ENCODE data around the gene UBXN11.

UBXN11 gene

GRCh38 chr1:26284597-26285347, 21.7 kb downstream of the UBXN11 start:
- DNase-seq, result peak; percentile 82 to 97 (median 88)

GRCh38 chr1:26283871-26284596, 22.4 kb downstream of the UBXN11 start:
- no peak for DNase-seq

- no peak for DNase-seq
Measured at GRCh38 chr1:26283279-26283853, 23.1 kb downstream of the UBXN11 start.

GRCh38 chr1:26282401-26282918, 24.0 kb downstream of the UBXN11 start:
- no peak for DNase-seq

- no peak for DNase-seq
Measured at GRCh38 chr1:26281971-26282370, 24.5 kb downstream of the UBXN11 start.

GRCh38 chr1:26281091-26281958, 25.1 kb downstream of the UBXN11 start:
- no peak for DNase-seq

- no peak for DNase-seq
Measured at GRCh38 chr1:26280333-26281042, 25.9 kb downstream of the UBXN11 start.

GRCh38 chr1:26279456-26280332, 26.7 kb downstream of the UBXN11 start, which contains the start of gene SH3BGRL3:
TSS of gene SH3BGRL3 (plus strand) at chr1:26280086. CDS start at chr1:26280156, 70 bp downstream.
- peak; percentile 75 to 88 (median 80) for DNase-seq

GRCh38 chr1:26278724-26279455, 27.5 kb downstream of the UBXN11 start:
- DNase-seq, result peak in 1 of 5 donors; percentile 50

GRCh38 chr1:26278303-26278702, 28.1 kb downstream of the UBXN11 start:
- DNase-seq, result no peak

GRCh38 chr1:26277719-26278118, 28.7 kb downstream of the UBXN11 start:
- DNase-seq, result no peak

- no peak for DNase-seq
Measured at GRCh38 chr1:26277261-26277661, 29.2 kb downstream of the UBXN11 start.

- no peak for DNase-seq
Measured at GRCh38 chr1:26276432-26276838, 30.0 kb downstream of the UBXN11 start.

GRCh38 chr1:26275580-26276431, 30.6 kb downstream of the UBXN11 start:
- DNase-seq, result peak; percentile 52 to 86 (median 70)

GRCh38 chr1:26274801-26275425, 31.5 kb downstream of the UBXN11 start:
- DNase-seq, result no peak

GRCh38 chr1:26269198-26269550, 37.3 kb downstream of the UBXN11 start:
- DNase-seq, result no peak

- DNase-seq, result no peak
Measured at GRCh38 chr1:26268290-26269197, 37.9 kb downstream of the UBXN11 start.
